ENCODE results near the gene HOXD4. TPM values are rescaled to one million over a fixed set of nuclear protein-coding genes. Genes with fewer than 3 reads are reported as not detected.

Gene HOXD4
- total and polyA plus RNA-seq, 10 of the 15 experiments (the other 5 are each of a cell fraction or from before 2014, with no cell fraction given), result 0.07 TPM; not detected in 9

DNA sequence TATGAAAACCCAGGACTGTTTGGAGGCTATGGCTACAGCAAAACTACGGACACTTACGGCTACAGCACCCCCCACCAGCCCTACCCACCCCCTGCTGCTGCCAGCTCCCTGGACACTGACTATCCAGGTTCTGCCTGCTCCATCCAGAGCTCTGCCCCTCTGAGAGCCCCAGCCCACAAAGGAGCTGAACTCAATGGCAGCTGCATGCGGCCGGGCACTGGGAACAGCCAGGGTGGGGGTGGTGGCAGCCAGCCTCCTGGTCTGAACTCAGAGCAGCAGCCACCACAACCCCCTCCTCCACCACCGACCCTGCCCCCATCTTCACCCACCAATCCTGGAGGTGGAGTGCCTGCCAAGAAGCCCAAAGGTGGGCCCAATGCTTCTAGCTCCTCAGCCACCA lies 17.8 kb downstream of the HOXD4 start:
- Histone ChIP-seq H3K4me3 (no peak overlapping the region), H3K79me2 (ENCODE audit: control insufficient read depth, insufficient read depth, low read length) (no peaks in the 10 kb centered on the region), H3K9me3 (replicated peaks; ENCODE audit: control insufficient read depth, insufficient read depth, low read length) (peaks cover 2% of the 10 kb centered on the region; the same call in 2 of the 3 replicates), H3K27ac (ENCODE audit: control insufficient read depth, insufficient read depth) (no peak overlapping the region), H3K9ac (ENCODE audit: control insufficient read depth, insufficient read depth, low read length) (no peak overlapping the region), H3K36me3 (ENCODE audit: control insufficient read depth in 2 of 2, insufficient read depth in 2 of 2, low read length in 1 of 2) (no peaks in the 10 kb centered on the region; a peak in 1 of 4 replicates), H4K20me1 (ENCODE audit: control insufficient read depth, insufficient read depth) (no peaks in the 10 kb centered on the region), H2AFZ (ENCODE audit: control insufficient read depth, low read depth, low read length) (no peak overlapping the region), H3K4me1 (ENCODE audit: control insufficient read depth, insufficient read depth, low read length) (no peaks in the 10 kb centered on the region), H3K4me2 (ENCODE audit: control insufficient read depth, insufficient read depth) (no peak overlapping the region), H3K27me3 (replicated peaks in 1 of 2; ENCODE audit: control insufficient read depth in 2 of 2, insufficient read depth in 2 of 2, low read length in 1 of 2) (peaks cover 12 to 27% of the 10 kb centered on the region in 2 experiments)
- ATAC-seq, result no peak
- SMC1A ChIA-PET (ENCODE audit: uncharacterized antibody, unreplicated experiment), result interaction anchor here (1.1 kb wide), 1 partner anchor 483 kb away, joined by 3 read pairs; no protein-coding TSS in a partner anchor
- intact Hi-C loops (cut with micrococcal nuclease; ENCODE audit: unreplicated experiment), result no loop called here
- RAD21 ChIA-PET (ENCODE audit: unreplicated experiment), result no interaction called here
- POLR2A ChIA-PET, result no interaction called here
- TF ChIP-seq ZSCAN29 (IDR thresholded peaks at IDR 0.05), result no peak
- in situ Hi-C loops (cut with MboI), result no loop called here
- FAIRE-seq, result no peak
- DNase-seq (ENCODE audit: low read depth, low spot score), result no peak
- 36% methylated on average over 5 of the region's 5 CpGs for WGBS (ENCODE audit: insufficient coverage, insufficient replicate concordance, low lambda C conversion rate, missing lambda C conversion rate)
- CTCF ChIA-PET, result no interaction called here
- BruUV-seq (replicated peaks), result no TSS peak

DNA sequence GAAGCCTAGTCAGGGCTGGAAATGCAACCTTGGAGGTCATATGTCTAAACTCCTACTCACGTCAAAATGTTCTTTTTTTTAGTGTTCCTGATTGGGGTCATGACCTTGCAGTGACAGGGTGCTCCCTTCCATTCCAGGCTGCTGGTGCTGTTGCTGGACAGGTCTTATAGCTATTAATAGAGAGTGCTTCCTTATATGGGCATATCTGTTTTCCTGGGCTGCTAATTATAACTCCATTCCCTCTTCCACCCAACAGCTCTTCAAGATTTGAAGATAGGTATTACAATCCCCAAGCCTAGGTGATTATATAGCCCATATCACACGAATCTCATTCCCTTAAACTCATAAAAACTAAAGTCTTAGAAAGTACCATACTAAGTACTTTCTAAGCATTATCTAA lies 18.4 kb downstream of the HOXD4 start:
- ChIA-PET SMC1A (ENCODE audit: uncharacterized antibody, unreplicated experiment) (interaction anchor here (1.1 kb wide), 1 partner anchor 482 kb away, joined by 3 read pairs; no protein-coding TSS in a partner anchor), POLR2A (no interaction called here), CTCF (no interaction called here), RAD21 (ENCODE audit: unreplicated experiment) (no interaction called here)
- in situ Hi-C loops (cut with MboI), result no loop called here
- Histone ChIP-seq H3K9ac (ENCODE audit: control insufficient read depth, insufficient read depth, low read length) (no peak overlapping the region), H3K4me1 (ENCODE audit: control insufficient read depth, insufficient read depth, low read length) (no peaks in the 10 kb centered on the region), H4K20me1 (ENCODE audit: control insufficient read depth, insufficient read depth) (no peaks in the 10 kb centered on the region), H3K9me3 (replicated peaks; ENCODE audit: control insufficient read depth, insufficient read depth, low read length) (no peaks in the 10 kb centered on the region; the same call in 2 of the 3 replicates), H2AFZ (ENCODE audit: control insufficient read depth, low read depth, low read length) (no peak overlapping the region), H3K79me2 (ENCODE audit: control insufficient read depth, insufficient read depth, low read length) (no peaks in the 10 kb centered on the region), H3K27me3 (replicated peaks in 1 of 2; ENCODE audit: control insufficient read depth in 2 of 2, insufficient read depth in 2 of 2, low read length in 1 of 2) (peaks cover 8 to 22% of the 10 kb centered on the region in 2 experiments), H3K27ac (ENCODE audit: control insufficient read depth, insufficient read depth) (no peak overlapping the region), H3K4me3 (no peak overlapping the region), H3K4me2 (ENCODE audit: control insufficient read depth, insufficient read depth) (no peak overlapping the region), H3K36me3 (ENCODE audit: control insufficient read depth in 2 of 2, insufficient read depth in 2 of 2, low read length in 1 of 2) (no peaks in the 10 kb centered on the region; a peak in 1 of 4 replicates)
- ATAC-seq (no peak), FAIRE-seq (no peak), DNase-seq (ENCODE audit: low read depth, low spot score) (no peak)
- intact Hi-C loops (cut with micrococcal nuclease; ENCODE audit: unreplicated experiment), result no loop called here
- 0% methylated on average over 2 of the region's 2 CpGs for WGBS (ENCODE audit: insufficient coverage, insufficient replicate concordance, low lambda C conversion rate, missing lambda C conversion rate)
- BruUV-seq (replicated peaks), result no TSS peak
- TF ChIP-seq BMI1 (IDR thresholded peaks at IDR 0.05; ENCODE audit: borderline replicate concordance) (no peak), SIN3A (IDR thresholded peaks at IDR 0.05; ENCODE audit: low read depth, low read length) (no peak), CHD2 (IDR thresholded peaks at IDR 0.05; ENCODE audit: borderline replicate concordance, low read depth, low read length) (no peak), NBN (IDR thresholded peaks at IDR 0.05) (no peak), JUNB (IDR thresholded peaks at IDR 0.05) (no peak), CHD4 (IDR thresholded peaks at IDR 0.05) (no peak), NFIC (IDR thresholded peaks at IDR 0.05; ENCODE audit: low read depth, low read length) (no peak), TAF1 (IDR thresholded peaks at IDR 0.05; ENCODE audit: borderline replicate concordance, low read depth, low read length) (no peak)
- TF ChIP-seq, protein P1, sequence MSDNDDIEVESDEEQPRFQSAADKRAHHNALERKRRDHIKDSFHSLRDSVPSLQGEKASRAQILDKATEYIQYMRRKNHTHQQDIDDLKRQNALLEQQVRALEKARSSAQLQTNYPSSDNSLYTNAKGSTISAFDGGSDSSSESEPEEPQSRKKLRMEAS (IDR thresholded peaks at IDR 0.05; ENCODE audit: low read depth, low read length), result no peak
- TF ChIP-seq, protein P2, sequence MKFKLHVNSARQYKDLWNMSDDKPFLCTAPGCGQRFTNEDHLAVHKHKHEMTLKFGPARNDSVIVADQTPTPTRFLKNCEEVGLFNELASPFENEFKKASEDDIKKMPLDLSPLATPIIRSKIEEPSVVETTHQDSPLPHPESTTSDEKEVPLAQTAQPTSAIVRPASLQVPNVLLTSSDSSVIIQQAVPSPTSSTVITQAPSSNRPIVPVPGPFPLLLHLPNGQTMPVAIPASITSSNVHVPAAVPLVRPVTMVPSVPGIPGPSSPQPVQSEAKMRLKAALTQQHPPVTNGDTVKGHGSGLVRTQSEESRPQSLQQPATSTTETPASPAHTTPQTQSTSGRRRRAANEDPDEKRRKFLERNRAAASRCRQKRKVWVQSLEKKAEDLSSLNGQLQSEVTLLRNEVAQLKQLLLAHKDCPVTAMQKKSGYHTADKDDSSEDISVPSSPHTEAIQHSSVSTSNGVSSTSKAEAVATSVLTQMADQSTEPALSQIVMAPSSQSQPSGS (IDR thresholded peaks at IDR 0.05; ENCODE audit: low read length), result no peak
- TF ChIP-seq, protein P3, sequence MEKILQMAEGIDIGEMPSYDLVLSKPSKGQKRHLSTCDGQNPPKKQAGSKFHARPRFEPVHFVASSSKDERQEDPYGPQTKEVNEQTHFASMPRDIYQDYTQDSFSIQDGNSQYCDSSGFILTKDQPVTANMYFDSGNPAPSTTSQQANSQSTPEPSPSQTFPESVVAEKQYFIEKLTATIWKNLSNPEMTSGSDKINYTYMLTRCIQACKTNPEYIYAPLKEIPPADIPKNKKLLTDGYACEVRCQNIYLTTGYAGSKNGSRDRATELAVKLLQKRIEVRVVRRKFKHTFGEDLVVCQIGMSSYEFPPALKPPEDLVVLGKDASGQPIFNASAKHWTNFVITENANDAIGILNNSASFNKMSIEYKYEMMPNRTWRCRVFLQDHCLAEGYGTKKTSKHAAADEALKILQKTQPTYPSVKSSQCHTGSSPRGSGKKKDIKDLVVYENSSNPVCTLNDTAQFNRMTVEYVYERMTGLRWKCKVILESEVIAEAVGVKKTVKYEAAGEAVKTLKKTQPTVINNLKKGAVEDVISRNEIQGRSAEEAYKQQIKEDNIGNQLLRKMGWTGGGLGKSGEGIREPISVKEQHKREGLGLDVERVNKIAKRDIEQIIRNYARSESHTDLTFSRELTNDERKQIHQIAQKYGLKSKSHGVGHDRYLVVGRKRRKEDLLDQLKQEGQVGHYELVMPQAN (conservative IDR thresholded peaks at IDR 0.05), result no peak
